GM19372 (cell line): Measurements from ENCODE around the gene LMNTD2.
"Not testable (repeated sequence)": the region's sequence is repeated elsewhere in the genome, so short reads cannot be mapped to it uniquely, and the experiment has no call there.

Experiments used
- ATAC-seq: cut with Tn5 transposase; IDR thresholded peaks from one replicate; pipeline ENCODE4 v1.9.1; 2021; ENCODE audit warnings: mild to moderate bottlenecking, low read depth, moderate library complexity; ENCODE audit not compliant: unreplicated experiment

The LMNTD2 gene

GRCh38 chr11:516918-517685 lies 43.4 kb downstream of the LMNTD2 start:
- not testable (repeated sequence) for ATAC-seq

GRCh38 chr11:516400-516799 lies 44.1 kb downstream of the LMNTD2 start:
- no peak for ATAC-seq

GRCh38 chr11:515131-515530 lies 45.4 kb downstream of the LMNTD2 start:
- ATAC-seq: no peak

GRCh38 chr11:514606-515005 lies 45.9 kb downstream of the LMNTD2 start:
- ATAC-seq: no peak

GRCh38 chr11:512761-513595 lies 47.6 kb downstream of the LMNTD2 start:
- ATAC-seq: no peak

- ATAC-seq: no peak
These were observed 51.6 kb downstream of the LMNTD2 start for GRCh38 chr11:508956-509355.

- no peak for ATAC-seq
These were observed 52.6 kb downstream of the LMNTD2 start for GRCh38 chr11:507727-508515.

- peak; percentile 62 for ATAC-seq
These were observed 53.4 kb downstream of the LMNTD2 start, which contains the start of gene RNH1 for GRCh38 chr11:506995-507726. RNH1 (minus strand) TSS chr11:507242; CDS start chr11:502162, 5,080 bp downstream.

- ATAC-seq: peak; percentile 77
These were observed 54.1 kb downstream of the LMNTD2 start for GRCh38 chr11:506238-506994.

- no peak for ATAC-seq
These were observed 55.6 kb downstream of the LMNTD2 start for GRCh38 chr11:504994-505344.
